Astrocyte (in vitro differentiated cells and primary cell): ENCODE measurements around the gene HM13.

Source experiments
- EZH2 ChIP-seq: IDR thresholded peaks from 2 replicates; pipeline ENCODE4 v1.6.1; 2012; ENCODE audit warnings: mild to moderate bottlenecking, low read length, inconsistent platforms; ENCODE audit not compliant: insufficient read depth
- TF ChIP-seq, protein P1 (sequence below): IDR thresholded peaks from 2 replicates; pipeline ENCODE4 v1.5.1; 2011; ENCODE audit warnings: low read depth, mild to moderate bottlenecking, inconsistent platforms, low read length, moderate library complexity; ENCODE audit not compliant: insufficient read depth

DNA sequence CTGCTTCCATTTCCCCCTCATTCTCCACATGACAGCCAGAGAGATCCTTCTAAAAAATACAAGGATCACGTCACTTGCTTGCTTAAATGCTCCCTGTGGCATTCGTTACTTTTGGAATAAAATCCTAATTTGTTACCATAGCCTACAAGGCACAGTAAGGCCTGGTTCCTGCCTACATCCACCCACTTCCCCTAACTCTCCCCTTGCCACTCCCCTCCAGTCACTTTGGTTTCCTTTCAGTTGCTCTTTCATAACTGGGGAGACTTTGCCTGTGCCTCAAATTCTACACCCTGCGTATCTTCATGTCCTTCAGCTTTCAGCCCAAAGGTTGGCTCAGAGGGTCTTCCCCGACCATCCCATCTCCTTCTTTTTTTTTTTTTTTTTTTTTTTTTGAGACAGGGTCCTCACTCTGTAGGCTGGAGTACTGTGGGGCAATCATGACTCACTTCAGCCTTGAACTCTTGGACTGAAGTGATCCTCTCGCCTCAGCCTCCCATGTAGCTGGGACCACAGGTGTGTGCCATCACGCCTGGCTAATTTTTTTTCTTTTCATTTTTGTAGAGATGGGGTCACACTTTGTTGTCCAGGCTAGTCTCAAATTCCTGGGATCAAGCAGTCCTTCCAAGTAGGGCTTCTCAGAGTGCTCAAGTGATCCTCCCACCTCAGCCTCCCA lies 103.3 kb downstream of the HM13 start:
- TF ChIP-seq, protein P1, sequence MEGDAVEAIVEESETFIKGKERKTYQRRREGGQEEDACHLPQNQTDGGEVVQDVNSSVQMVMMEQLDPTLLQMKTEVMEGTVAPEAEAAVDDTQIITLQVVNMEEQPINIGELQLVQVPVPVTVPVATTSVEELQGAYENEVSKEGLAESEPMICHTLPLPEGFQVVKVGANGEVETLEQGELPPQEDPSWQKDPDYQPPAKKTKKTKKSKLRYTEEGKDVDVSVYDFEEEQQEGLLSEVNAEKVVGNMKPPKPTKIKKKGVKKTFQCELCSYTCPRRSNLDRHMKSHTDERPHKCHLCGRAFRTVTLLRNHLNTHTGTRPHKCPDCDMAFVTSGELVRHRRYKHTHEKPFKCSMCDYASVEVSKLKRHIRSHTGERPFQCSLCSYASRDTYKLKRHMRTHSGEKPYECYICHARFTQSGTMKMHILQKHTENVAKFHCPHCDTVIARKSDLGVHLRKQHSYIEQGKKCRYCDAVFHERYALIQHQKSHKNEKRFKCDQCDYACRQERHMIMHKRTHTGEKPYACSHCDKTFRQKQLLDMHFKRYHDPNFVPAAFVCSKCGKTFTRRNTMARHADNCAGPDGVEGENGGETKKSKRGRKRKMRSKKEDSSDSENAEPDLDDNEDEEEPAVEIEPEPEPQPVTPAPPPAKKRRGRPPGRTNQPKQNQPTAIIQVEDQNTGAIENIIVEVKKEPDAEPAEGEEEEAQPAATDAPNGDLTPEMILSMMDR: no peak
- TF ChIP-seq EZH2: no peak
